Measurements from ENCODE around the gene SOX6. TPM values are rescaled to one million over a fixed set of nuclear protein-coding genes. Genes with fewer than 3 reads are reported as not detected.

SOX6 gene
- total RNA-seq, 6 donors from 2014 or later: 2.9 to 21.0 (median 4.9) TPM

GRCh38 chr11:16286095-16286494 lies 70.3 kb downstream of the SOX6 start:
- H3K27ac ChIP-seq: no peak overlapping the region
- H3K27me3 ChIP-seq: no peaks in the 10 kb centered on the region
- no peaks in the 10 kb centered on the region for H3K4me1 ChIP-seq
- H3K4me3 ChIP-seq: no peak overlapping the region
- no peak for TF ChIP-seq CTCF (IDR thresholded peaks at IDR 0.05)
- TF ChIP-seq POLR2AphosphoS5 (IDR thresholded peaks at IDR 0.05): no peak
- no peak for TF ChIP-seq EP300 (IDR thresholded peaks at IDR 0.05)
- no peak for TF ChIP-seq POLR2A (IDR thresholded peaks at IDR 0.05)
- H3K9me3 ChIP-seq: no peaks in the 10 kb centered on the region
- DNase-seq (no peak), ATAC-seq (ENCODE audit: low FRiP score in 2 of 2) (no peak)
- H3K36me3 ChIP-seq: no peaks in the 10 kb centered on the region
- WGBS, 2 donors: 58 to 69% methylated on average over 3 of the region's 3 CpGs

GRCh38 chr11:16280256-16280682 lies 76.1 kb downstream of the SOX6 start:
- H3K36me3 ChIP-seq: no peaks in the 10 kb centered on the region
- DNase-seq: no peak
- no peak for ATAC-seq (ENCODE audit: low FRiP score in 2 of 2)
- H3K4me3 ChIP-seq: no peak overlapping the region
- TF ChIP-seq POLR2AphosphoS5 (IDR thresholded peaks at IDR 0.05): no peak
- no peak for TF ChIP-seq EP300 (IDR thresholded peaks at IDR 0.05)
- TF ChIP-seq POLR2A (IDR thresholded peaks at IDR 0.05): no peak
- TF ChIP-seq CTCF (IDR thresholded peaks at IDR 0.05): no peak
- H3K27me3 ChIP-seq: no peaks in the 10 kb centered on the region
- H3K27ac ChIP-seq: no peak overlapping the region
- no peaks in the 10 kb centered on the region for H3K4me1 ChIP-seq
- no peaks in the 10 kb centered on the region for H3K9me3 ChIP-seq
- whole genome bisulfite sequencing, 2 donors: 18 to 36% methylated on average over 5 of the region's 5 CpGs

GRCh38 chr11:16279524-16279923 lies 76.8 kb downstream of the SOX6 start:
- no peak overlapping the region for H3K4me3 ChIP-seq
- DNase-seq: no peak
- no peaks in the 10 kb centered on the region for H3K9me3 ChIP-seq
- no peak for TF ChIP-seq EP300 (IDR thresholded peaks at IDR 0.05)
- no peak for TF ChIP-seq POLR2A (IDR thresholded peaks at IDR 0.05)
- no peak for TF ChIP-seq CTCF (IDR thresholded peaks at IDR 0.05)
- TF ChIP-seq POLR2AphosphoS5 (IDR thresholded peaks at IDR 0.05): no peak
- ATAC-seq (ENCODE audit: low FRiP score in 2 of 2): no peak
- H3K27me3 ChIP-seq: no peaks in the 10 kb centered on the region
- no peak overlapping the region for H3K27ac ChIP-seq
- H3K4me1 ChIP-seq: no peaks in the 10 kb centered on the region
- no peaks in the 10 kb centered on the region for H3K36me3 ChIP-seq

GRCh38 chr11:16278979-16279378 lies 77.4 kb downstream of the SOX6 start:
- H3K27me3 ChIP-seq: no peaks in the 10 kb centered on the region
- ATAC-seq (ENCODE audit: low FRiP score in 2 of 2) (no peak), DNase-seq (no peak)
- no peak for TF ChIP-seq POLR2AphosphoS5 (IDR thresholded peaks at IDR 0.05)
- TF ChIP-seq CTCF (IDR thresholded peaks at IDR 0.05): no peak
- TF ChIP-seq EP300 (IDR thresholded peaks at IDR 0.05): no peak
- no peak for TF ChIP-seq POLR2A (IDR thresholded peaks at IDR 0.05)
- no peaks in the 10 kb centered on the region for H3K36me3 ChIP-seq
- H3K4me1 ChIP-seq: no peaks in the 10 kb centered on the region
- no peak overlapping the region for H3K4me3 ChIP-seq
- no peaks in the 10 kb centered on the region for H3K9me3 ChIP-seq
- 60 to 65% methylated on average over 1 of the region's 1 CpG for whole genome bisulfite sequencing, 2 donors
- H3K27ac ChIP-seq: no peak overlapping the region

GRCh38 chr11:16278273-16278672 lies 78.1 kb downstream of the SOX6 start:
- Histone ChIP-seq H3K36me3 (no peaks in the 10 kb centered on the region), H3K4me1 (no peaks in the 10 kb centered on the region), H3K9me3 (no peaks in the 10 kb centered on the region), H3K4me3 (no peak overlapping the region), H3K27ac (no peak overlapping the region), H3K27me3 (no peaks in the 10 kb centered on the region)
- no peak for ATAC-seq (ENCODE audit: low FRiP score in 2 of 2)
- WGBS, 2 donors: 94 to 97% methylated on average over 2 of the region's 2 CpGs
- no peak for DNase-seq
- TF ChIP-seq EP300 (IDR thresholded peaks at IDR 0.05) (no peak), POLR2AphosphoS5 (IDR thresholded peaks at IDR 0.05) (no peak), CTCF (IDR thresholded peaks at IDR 0.05) (no peak), POLR2A (IDR thresholded peaks at IDR 0.05) (no peak)
